Measurements from ENCODE around the gene TMX1.

DNA sequence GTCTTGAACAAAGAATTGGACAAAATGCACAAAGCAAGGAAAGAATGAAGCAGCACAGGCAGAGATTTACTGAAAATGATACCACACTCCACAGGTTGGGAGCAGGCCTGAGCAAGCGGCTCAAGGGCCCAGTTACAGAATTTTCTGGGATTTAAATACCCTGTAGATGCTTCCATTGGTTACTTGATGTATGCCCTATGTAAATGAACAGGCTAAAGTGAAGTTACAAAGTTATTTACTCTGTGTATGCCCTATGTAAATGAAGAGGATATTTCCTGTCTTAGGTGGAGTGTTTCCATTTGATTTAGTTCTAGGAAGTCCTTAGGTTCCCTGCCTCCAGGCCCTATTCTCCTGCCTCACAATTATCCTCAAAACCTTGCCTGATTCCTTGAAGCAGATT is 36.6 kb downstream of the TMX1 start:
- TF ChIP-seq, protein P1, sequence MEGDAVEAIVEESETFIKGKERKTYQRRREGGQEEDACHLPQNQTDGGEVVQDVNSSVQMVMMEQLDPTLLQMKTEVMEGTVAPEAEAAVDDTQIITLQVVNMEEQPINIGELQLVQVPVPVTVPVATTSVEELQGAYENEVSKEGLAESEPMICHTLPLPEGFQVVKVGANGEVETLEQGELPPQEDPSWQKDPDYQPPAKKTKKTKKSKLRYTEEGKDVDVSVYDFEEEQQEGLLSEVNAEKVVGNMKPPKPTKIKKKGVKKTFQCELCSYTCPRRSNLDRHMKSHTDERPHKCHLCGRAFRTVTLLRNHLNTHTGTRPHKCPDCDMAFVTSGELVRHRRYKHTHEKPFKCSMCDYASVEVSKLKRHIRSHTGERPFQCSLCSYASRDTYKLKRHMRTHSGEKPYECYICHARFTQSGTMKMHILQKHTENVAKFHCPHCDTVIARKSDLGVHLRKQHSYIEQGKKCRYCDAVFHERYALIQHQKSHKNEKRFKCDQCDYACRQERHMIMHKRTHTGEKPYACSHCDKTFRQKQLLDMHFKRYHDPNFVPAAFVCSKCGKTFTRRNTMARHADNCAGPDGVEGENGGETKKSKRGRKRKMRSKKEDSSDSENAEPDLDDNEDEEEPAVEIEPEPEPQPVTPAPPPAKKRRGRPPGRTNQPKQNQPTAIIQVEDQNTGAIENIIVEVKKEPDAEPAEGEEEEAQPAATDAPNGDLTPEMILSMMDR (IDR thresholded peaks at IDR 0.05), result no peak
- TF ChIP-seq POLR2A (IDR thresholded peaks at IDR 0.05) (no peak), EP300 (IDR thresholded peaks at IDR 0.05) (no peak)
